ENCODE measurements around the gene BNC1. TPM values are rescaled to one million over a fixed set of nuclear protein-coding genes. Genes with fewer than 3 reads are reported as not detected.

The BNC1 gene
- total RNA-seq, 1 donor from 2014 or later = 3.2 TPM

DNA sequence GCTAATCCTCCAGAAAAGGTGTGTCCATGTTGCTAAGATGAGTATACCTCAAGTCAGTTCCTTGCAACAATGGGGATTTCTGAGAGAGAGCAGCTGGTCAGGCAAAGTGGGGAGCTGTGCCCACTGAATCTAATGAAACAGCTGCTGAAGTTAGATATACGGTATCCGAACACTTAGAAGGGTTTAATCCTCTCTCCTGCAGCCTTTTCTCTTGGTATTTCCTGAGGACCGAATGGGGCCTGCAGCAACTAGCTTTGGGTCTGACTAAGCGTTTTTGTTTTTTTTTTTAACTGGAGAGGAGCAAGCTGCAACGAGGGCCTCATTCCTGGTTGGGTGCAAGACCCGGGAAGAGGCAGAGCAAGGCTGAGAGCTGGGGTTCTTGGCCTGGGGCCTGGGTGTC, 37.6 kb upstream of the BNC1 start:
- peaks cover 37% of the 10 kb centered on the region for H3K4me1 Mint-ChIP-seq (ENCODE audit: unreplicated experiment)
- TF ChIP-seq, protein P1, sequence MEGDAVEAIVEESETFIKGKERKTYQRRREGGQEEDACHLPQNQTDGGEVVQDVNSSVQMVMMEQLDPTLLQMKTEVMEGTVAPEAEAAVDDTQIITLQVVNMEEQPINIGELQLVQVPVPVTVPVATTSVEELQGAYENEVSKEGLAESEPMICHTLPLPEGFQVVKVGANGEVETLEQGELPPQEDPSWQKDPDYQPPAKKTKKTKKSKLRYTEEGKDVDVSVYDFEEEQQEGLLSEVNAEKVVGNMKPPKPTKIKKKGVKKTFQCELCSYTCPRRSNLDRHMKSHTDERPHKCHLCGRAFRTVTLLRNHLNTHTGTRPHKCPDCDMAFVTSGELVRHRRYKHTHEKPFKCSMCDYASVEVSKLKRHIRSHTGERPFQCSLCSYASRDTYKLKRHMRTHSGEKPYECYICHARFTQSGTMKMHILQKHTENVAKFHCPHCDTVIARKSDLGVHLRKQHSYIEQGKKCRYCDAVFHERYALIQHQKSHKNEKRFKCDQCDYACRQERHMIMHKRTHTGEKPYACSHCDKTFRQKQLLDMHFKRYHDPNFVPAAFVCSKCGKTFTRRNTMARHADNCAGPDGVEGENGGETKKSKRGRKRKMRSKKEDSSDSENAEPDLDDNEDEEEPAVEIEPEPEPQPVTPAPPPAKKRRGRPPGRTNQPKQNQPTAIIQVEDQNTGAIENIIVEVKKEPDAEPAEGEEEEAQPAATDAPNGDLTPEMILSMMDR (IDR thresholded peaks at IDR 0.05) = no peak
- H3K27me3 Mint-ChIP-seq (ENCODE audit: unreplicated experiment) = no peaks in the 10 kb centered on the region
- H3K36me3 Mint-ChIP-seq (ENCODE audit: unreplicated experiment) = no peaks in the 10 kb centered on the region
- no peak overlapping the region for H3K27ac Mint-ChIP-seq (ENCODE audit: unreplicated experiment)
- DNase-seq (ENCODE audit: extremely low spot score, unreplicated experiment) = no peak
- H3K4me3 Mint-ChIP-seq (ENCODE audit: unreplicated experiment) = no peak overlapping the region
- no peaks in the 10 kb centered on the region for H3K9me3 Mint-ChIP-seq (ENCODE audit: unreplicated experiment)

DNA sequence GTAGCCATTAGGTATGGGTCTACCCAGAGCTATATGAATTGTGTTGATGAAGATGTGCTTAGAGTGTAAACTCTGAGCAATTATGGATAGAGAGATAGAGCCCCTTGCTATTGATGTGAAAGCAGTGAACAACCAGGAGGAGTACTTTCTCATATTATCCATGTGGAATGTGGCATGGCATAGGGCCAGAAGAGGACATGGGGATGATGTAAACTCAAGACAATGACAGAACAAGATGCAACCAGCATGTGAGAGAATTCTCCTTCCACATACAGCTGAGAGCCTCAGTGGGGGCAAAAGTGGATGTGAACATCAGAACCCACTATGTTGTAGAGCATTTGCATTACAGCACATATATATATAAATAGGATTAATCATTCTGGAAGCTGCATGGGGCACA, 36.4 kb upstream of the BNC1 start:
- TF ChIP-seq, protein P1 (IDR thresholded peaks at IDR 0.05) = no peak
- Mint-ChIP-seq H3K36me3 (ENCODE audit: unreplicated experiment) (no peaks in the 10 kb centered on the region), H3K4me1 (ENCODE audit: unreplicated experiment) (peaks cover 37% of the 10 kb centered on the region), H3K9me3 (ENCODE audit: unreplicated experiment) (no peaks in the 10 kb centered on the region), H3K27ac (ENCODE audit: unreplicated experiment) (no peak overlapping the region), H3K27me3 (ENCODE audit: unreplicated experiment) (no peaks in the 10 kb centered on the region), H3K4me3 (ENCODE audit: unreplicated experiment) (no peak overlapping the region)
- DNase-seq (ENCODE audit: extremely low spot score, unreplicated experiment) = no peak

DNA sequence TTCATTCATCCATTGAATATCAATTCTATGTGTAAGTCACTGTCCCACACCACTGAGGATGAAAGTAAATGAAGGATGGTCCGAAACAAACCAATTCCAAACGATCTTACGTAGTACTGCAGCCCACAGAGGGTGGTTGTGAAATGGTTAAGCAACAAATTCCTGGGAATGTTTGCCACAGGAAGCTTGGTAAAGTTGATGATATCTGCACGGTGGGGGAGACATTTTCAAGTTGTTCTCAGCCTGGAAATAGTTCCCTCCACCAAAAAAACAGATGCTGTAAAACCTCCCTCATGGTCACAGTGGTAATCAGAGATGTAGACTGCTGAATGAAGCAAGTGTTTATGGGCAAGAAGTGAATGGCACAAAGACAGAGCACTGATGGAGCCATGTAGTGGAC, 35.9 kb upstream of the BNC1 start:
- Mint-ChIP-seq H3K36me3 (ENCODE audit: unreplicated experiment) (no peaks in the 10 kb centered on the region), H3K4me1 (ENCODE audit: unreplicated experiment) (peaks cover 37% of the 10 kb centered on the region), H3K9me3 (ENCODE audit: unreplicated experiment) (no peaks in the 10 kb centered on the region), H3K4me3 (ENCODE audit: unreplicated experiment) (no peak overlapping the region), H3K27me3 (ENCODE audit: unreplicated experiment) (no peaks in the 10 kb centered on the region), H3K27ac (ENCODE audit: unreplicated experiment) (no peak overlapping the region)
- no peak for DNase-seq (ENCODE audit: extremely low spot score, unreplicated experiment)
- TF ChIP-seq, protein P1 (IDR thresholded peaks at IDR 0.05) = no peak

DNA sequence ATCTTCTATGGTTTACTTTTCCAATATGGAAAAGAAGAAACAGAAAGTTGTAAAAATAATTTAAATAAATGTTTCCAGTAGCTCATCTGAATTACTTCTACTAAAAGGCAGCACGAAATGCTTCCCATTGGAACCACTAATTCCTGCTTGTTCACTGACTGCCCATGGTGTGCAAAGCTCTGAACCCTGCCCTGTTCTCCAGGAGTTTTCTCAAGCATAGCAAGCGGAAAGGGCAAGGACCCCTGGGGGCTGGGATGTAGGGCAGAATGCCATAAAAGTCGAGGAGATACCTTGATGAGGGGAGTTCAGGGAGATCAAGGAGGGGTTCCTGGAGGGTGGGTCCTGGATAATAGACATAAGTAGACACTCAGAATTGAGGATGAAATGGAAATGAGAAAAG, 35.3 kb upstream of the BNC1 start:
- DNase-seq (ENCODE audit: extremely low spot score, unreplicated experiment) = no peak
- H3K9me3 Mint-ChIP-seq (ENCODE audit: unreplicated experiment) = no peaks in the 10 kb centered on the region
- no peak overlapping the region for H3K27ac Mint-ChIP-seq (ENCODE audit: unreplicated experiment)
- no peaks in the 10 kb centered on the region for H3K36me3 Mint-ChIP-seq (ENCODE audit: unreplicated experiment)
- peaks cover 37% of the 10 kb centered on the region for H3K4me1 Mint-ChIP-seq (ENCODE audit: unreplicated experiment)
- TF ChIP-seq, protein P1 (IDR thresholded peaks at IDR 0.05) = no peak
- H3K4me3 Mint-ChIP-seq (ENCODE audit: unreplicated experiment) = no peak overlapping the region
- no peaks in the 10 kb centered on the region for H3K27me3 Mint-ChIP-seq (ENCODE audit: unreplicated experiment)

DNA sequence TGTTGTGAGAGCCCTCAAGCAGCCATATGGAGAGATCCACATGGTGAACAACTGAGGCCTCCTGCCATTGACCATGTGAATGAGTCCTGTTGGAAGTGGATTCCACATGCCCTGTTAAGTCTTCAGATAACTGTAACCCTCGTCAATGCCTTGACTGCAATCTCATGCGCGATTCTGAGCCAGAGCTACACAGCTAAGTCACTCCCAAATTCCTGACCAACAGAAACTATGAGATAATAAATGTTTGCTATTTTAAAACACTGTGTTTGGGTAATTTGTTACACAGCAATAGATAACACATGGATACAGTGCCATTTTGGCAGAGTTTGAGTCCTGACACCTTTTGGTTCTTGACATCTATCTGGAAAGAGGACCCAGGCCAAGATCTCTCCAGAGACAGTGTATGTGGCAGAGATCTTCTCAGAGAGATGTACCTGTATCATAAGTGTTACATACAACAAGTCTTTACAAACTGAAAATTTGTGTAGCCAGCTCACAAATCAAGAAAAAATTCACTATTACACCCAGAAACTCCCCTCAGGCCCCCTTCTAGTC, 34.5 kb upstream of the BNC1 start:
- TF ChIP-seq, protein P1 (IDR thresholded peaks at IDR 0.05) = no peak
- H3K36me3 Mint-ChIP-seq (ENCODE audit: unreplicated experiment) = no peaks in the 10 kb centered on the region
- H3K9me3 Mint-ChIP-seq (ENCODE audit: unreplicated experiment) = no peaks in the 10 kb centered on the region
- peaks cover 37% of the 10 kb centered on the region for H3K4me1 Mint-ChIP-seq (ENCODE audit: unreplicated experiment)
- no peak overlapping the region for H3K4me3 Mint-ChIP-seq (ENCODE audit: unreplicated experiment)
- no peaks in the 10 kb centered on the region for H3K27me3 Mint-ChIP-seq (ENCODE audit: unreplicated experiment)
- DNase-seq (ENCODE audit: extremely low spot score, unreplicated experiment) = no peak
- H3K27ac Mint-ChIP-seq (ENCODE audit: unreplicated experiment) = no peak overlapping the region

Data from osteocyte (in vitro differentiated cells).